ENCODE measurements around the gene BTNL9. TPM values are rescaled to one million over a fixed set of nuclear protein-coding genes. Genes with fewer than 3 reads are reported as not detected.

BTNL9 gene
- polyA plus RNA-seq, 1 donor from 2014 or later: 13.9 TPM

- Histone ChIP-seq H3K79me2 (replicated peaks; ENCODE audit: insufficient read depth, low read length) (no peaks in the 10 kb centered on the region), H3K27me3 (ENCODE audit: insufficient read depth, low read depth, low read length) (peaks cover 86% of the 10 kb centered on the region), H3K4me3 (ENCODE audit: low read length) (peak overlapping the region; percentile 89), H3K9ac (ENCODE audit: low read length) (peak overlapping the region; percentile 64), H3K4me2 (ENCODE audit: low read length) (peak overlapping the region; percentile 48), H4K20me1 (ENCODE audit: insufficient read depth) (no peaks in the 10 kb centered on the region), H3K9me3 (ENCODE audit: low read length) (no peaks in the 10 kb centered on the region), H2AFZ (ENCODE audit: low read depth, low read length) (peak overlapping the region; percentile 69), H3K9me2 (ENCODE audit: insufficient read depth, low read length) (no peaks in the 10 kb centered on the region), H3K27ac (ENCODE audit: low read length) (no peak overlapping the region), H3F3A (ENCODE audit: insufficient read depth, low read length, poor library complexity, severe bottlenecking) (no peaks in the 10 kb centered on the region), H3K36me3 (ENCODE audit: insufficient read depth, low read length) (no peaks in the 10 kb centered on the region)
- TF ChIP-seq MXI1 (conservative IDR thresholded peaks at IDR 0.05; ENCODE audit: poor library complexity, severe bottlenecking) (peak; percentile 46), POLR2AphosphoS5 (IDR thresholded peaks at IDR 0.05) (no peak), TAF1 (IDR thresholded peaks at IDR 0.05; ENCODE audit: low read depth) (no peak)
Measured at GRCh38 chr5:181052672-181053487, 12.8 kb downstream of the BTNL9 start.

DNA sequence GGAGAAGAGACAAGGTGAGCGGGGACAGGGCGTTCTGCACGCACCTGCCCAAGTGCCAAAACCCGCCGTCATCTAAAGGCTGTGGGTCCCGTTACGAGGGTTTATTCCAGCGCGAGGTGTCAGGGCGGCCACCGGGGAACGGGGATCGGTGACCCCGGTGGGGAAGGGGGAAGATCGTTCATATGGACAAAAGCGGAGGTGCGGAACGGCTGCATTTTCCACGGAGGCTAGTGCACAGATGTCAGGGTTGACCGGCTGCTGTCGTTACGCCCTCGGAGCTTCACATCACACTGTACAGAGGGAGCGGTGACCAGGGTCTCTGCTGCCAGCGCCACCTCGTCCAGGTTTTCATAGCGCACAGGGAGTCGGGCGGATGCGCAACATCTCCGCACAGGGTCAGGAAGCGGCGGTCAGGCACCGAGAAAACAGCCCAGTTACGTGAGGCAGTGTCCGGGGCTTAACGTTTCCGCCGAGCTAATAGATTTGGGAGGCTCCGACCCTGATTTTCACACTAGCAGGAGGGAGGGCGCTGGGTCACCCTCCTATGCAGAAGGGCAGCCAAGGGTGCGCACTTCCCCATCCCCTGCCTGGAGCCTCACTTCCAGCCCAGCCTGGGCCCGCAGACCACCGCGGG is 13.5 kb downstream of the BTNL9 start:
- Histone ChIP-seq H4K20me1 (ENCODE audit: insufficient read depth) (no peaks in the 10 kb centered on the region), H3K4me3 (ENCODE audit: low read length) (peak overlapping the region; percentile 89), H3K9me2 (ENCODE audit: insufficient read depth, low read length) (no peaks in the 10 kb centered on the region), H2AFZ (ENCODE audit: low read depth, low read length) (peak overlapping the region; percentile 69), H3K36me3 (ENCODE audit: insufficient read depth, low read length) (no peaks in the 10 kb centered on the region), H3K27me3 (ENCODE audit: insufficient read depth, low read depth, low read length) (peaks cover 94% of the 10 kb centered on the region), H3F3A (ENCODE audit: insufficient read depth, low read length, poor library complexity, severe bottlenecking) (no peaks in the 10 kb centered on the region), H3K27ac (ENCODE audit: low read length) (no peak overlapping the region), H3K79me2 (replicated peaks; ENCODE audit: insufficient read depth, low read length) (no peaks in the 10 kb centered on the region), H3K4me2 (ENCODE audit: low read length) (peak overlapping the region; percentile 48), H3K9ac (ENCODE audit: low read length) (peak overlapping the region; percentile 64), H3K9me3 (ENCODE audit: low read length) (no peaks in the 10 kb centered on the region)
- TF ChIP-seq, protein P1, sequence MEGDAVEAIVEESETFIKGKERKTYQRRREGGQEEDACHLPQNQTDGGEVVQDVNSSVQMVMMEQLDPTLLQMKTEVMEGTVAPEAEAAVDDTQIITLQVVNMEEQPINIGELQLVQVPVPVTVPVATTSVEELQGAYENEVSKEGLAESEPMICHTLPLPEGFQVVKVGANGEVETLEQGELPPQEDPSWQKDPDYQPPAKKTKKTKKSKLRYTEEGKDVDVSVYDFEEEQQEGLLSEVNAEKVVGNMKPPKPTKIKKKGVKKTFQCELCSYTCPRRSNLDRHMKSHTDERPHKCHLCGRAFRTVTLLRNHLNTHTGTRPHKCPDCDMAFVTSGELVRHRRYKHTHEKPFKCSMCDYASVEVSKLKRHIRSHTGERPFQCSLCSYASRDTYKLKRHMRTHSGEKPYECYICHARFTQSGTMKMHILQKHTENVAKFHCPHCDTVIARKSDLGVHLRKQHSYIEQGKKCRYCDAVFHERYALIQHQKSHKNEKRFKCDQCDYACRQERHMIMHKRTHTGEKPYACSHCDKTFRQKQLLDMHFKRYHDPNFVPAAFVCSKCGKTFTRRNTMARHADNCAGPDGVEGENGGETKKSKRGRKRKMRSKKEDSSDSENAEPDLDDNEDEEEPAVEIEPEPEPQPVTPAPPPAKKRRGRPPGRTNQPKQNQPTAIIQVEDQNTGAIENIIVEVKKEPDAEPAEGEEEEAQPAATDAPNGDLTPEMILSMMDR (IDR thresholded peaks at IDR 0.05; ENCODE audit: poor library complexity, severe bottlenecking): no peak
- peak; percentile 49 for TF ChIP-seq TAF1 (IDR thresholded peaks at IDR 0.05; ENCODE audit: low read depth)
- TF ChIP-seq POLR2AphosphoS5 (IDR thresholded peaks at IDR 0.05): peak; percentile 18

GRCh38 chr5:181054138-181054537 is 14.1 kb downstream of the BTNL9 start:
- no peaks in the 10 kb centered on the region for H3K9me3 ChIP-seq (ENCODE audit: low read length)
- no peaks in the 10 kb centered on the region for H3K79me2 ChIP-seq (replicated peaks; ENCODE audit: insufficient read depth, low read length)
- no peaks in the 10 kb centered on the region for H3K36me3 ChIP-seq (ENCODE audit: insufficient read depth, low read length)
- no peak overlapping the region for H3K27ac ChIP-seq (ENCODE audit: low read length)
- H3K27me3 ChIP-seq (ENCODE audit: insufficient read depth, low read depth, low read length): peaks cover 96% of the 10 kb centered on the region
- TF ChIP-seq, protein P2, sequence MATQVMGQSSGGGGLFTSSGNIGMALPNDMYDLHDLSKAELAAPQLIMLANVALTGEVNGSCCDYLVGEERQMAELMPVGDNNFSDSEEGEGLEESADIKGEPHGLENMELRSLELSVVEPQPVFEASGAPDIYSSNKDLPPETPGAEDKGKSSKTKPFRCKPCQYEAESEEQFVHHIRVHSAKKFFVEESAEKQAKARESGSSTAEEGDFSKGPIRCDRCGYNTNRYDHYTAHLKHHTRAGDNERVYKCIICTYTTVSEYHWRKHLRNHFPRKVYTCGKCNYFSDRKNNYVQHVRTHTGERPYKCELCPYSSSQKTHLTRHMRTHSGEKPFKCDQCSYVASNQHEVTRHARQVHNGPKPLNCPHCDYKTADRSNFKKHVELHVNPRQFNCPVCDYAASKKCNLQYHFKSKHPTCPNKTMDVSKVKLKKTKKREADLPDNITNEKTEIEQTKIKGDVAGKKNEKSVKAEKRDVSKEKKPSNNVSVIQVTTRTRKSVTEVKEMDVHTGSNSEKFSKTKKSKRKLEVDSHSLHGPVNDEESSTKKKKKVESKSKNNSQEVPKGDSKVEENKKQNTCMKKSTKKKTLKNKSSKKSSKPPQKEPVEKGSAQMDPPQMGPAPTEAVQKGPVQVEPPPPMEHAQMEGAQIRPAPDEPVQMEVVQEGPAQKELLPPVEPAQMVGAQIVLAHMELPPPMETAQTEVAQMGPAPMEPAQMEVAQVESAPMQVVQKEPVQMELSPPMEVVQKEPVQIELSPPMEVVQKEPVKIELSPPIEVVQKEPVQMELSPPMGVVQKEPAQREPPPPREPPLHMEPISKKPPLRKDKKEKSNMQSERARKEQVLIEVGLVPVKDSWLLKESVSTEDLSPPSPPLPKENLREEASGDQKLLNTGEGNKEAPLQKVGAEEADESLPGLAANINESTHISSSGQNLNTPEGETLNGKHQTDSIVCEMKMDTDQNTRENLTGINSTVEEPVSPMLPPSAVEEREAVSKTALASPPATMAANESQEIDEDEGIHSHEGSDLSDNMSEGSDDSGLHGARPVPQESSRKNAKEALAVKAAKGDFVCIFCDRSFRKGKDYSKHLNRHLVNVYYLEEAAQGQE (IDR thresholded peaks at IDR 0.05; ENCODE audit: borderline replicate concordance): no peak
- no peak for TF ChIP-seq POLR2AphosphoS5 (IDR thresholded peaks at IDR 0.05)
- TF ChIP-seq MXI1 (conservative IDR thresholded peaks at IDR 0.05; ENCODE audit: poor library complexity, severe bottlenecking): no peak
- TF ChIP-seq TAF1 (IDR thresholded peaks at IDR 0.05; ENCODE audit: low read depth): peak; percentile 5
- peak overlapping the region; percentile 48 for H3K4me2 ChIP-seq (ENCODE audit: low read length)
- no peaks in the 10 kb centered on the region for H3K9me2 ChIP-seq (ENCODE audit: insufficient read depth, low read length)
- H4K20me1 ChIP-seq (ENCODE audit: insufficient read depth): no peaks in the 10 kb centered on the region
- peak overlapping the region; percentile 64 for H3K9ac ChIP-seq (ENCODE audit: low read length)
- H3K4me3 ChIP-seq (ENCODE audit: low read length): peak overlapping the region; percentile 89
- no peaks in the 10 kb centered on the region for H3F3A ChIP-seq (ENCODE audit: insufficient read depth, low read length, poor library complexity, severe bottlenecking)
- H2AFZ ChIP-seq (ENCODE audit: low read depth, low read length): no peak overlapping the region

Measured in neural cell (in vitro differentiated cells).